Inferior parietal cortex (tissue), 1 donor: ENCODE data around the gene DDA1.
"Not testable (repeated sequence)": the region's sequence is repeated elsewhere in the genome, so short reads cannot be mapped to it uniquely, and the experiment has no call there.

ENCODE experiments used
- DNase-seq: peaks from one replicate; pipeline ENCODE4 v3.0.0-alpha.2; 2016; ENCODE audit errors: extremely low spot score

The DDA1 gene

DNA sequence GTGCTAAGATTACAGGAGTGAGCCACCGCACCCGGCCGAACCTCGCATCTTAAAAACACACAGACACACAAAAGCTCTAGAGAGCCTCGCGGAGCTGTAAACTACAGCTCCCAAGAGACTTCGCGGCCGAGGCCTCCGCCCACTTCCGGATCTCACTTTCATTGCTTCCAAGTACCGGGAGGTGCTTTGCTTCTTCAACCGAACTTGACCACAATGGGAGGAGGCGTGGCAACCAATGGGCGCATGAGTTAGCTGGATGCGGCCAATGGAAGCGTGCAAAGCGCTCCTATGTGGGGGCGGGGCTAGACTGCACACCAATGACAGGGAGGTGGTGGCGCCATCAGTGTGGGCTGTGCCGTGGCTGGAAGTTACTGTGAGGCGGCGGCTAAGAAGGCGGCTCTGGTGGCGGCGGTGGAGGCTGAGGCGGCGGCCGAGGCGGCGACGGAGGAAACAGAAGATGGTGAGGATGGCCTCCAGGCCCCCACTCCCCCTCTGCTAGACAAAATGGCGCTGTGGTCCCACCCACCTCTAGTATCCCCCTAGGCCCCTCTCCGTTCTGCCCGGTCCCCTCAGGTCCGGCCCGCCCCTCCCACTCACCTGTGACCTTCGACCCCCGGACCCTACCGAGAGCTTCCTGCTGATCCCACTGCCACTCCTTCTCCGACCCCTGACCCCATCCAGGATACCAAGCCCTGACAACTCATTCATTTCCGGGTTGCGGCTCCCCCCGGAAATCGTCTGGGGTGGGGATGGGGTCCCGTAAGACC, at the start of gene DDA1:
TSS of gene DDA1 (plus strand) at position 366 of the 767 bp plus-strand sequence. CDS start at position 458, 92 bp downstream.
- peak; percentile 100 for DNase-seq

DNA sequence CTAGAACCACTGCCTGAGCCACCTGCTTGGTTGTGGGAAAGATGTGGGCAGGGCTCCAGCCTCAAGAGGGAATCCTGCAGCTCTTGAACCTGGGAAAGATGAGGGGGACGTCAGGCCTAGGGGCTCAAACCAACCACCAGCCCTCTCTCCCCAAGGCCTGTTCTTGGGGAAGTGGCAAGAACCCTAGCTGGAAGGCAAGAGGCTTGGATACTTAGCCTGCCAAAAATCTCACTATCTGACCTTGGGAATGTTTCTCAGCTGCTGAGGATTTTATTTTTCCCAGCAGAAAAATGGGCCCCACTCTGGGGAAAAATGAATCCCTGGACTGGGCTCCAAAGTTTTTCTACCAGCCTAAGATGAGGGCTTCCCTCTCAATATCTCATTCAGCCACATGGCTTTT, 49.4 kb upstream of the DDA1 start:
- no peak for DNase-seq

DNA sequence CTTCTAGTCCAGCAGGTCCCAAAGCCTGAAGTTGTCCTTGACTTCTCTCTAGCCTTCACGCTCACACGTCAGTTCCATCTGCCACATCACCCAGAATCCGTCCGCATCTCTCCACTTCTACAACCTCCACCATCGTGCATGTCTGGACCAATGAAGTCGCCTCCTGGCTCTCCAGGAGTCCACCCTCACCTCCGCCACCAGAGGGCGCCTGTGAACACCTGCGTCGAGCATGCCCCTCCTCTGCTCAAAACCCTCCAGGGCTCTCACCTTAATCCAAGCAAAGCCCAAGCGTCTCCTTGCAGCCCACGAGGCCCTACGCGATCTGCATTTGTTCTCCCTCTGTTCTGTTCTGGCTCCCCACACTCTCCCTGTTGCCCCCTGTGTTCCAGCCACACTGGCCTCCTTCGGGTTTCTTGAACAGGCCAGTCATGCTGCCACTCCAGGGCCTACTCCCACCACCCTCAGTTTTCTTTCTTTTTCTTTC, 48.5 kb upstream of the DDA1 start:
- DNase-seq: peak; percentile 61

DNA sequence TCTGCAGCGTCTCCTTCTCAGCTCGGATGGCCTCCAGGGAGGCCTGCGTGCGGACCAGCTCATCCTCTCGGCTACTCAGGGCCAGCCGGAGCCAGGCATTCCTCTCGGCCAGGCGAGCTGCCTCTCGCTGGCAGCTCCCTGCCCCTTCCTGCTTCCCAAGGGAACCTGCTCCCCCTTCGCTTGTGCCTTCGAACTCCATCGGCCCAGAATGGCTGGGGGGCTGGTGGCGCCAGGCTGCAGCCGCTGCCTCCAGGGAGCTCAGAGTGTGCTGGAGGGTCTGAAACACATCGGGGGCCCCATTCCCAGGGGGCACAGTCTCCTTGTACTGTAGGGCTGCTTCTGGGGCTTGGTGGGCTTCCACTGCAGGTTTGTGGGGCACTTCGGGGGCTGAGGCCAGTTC, 46.8 kb upstream of the DDA1 start:
- DNase-seq: no peak

DNA sequence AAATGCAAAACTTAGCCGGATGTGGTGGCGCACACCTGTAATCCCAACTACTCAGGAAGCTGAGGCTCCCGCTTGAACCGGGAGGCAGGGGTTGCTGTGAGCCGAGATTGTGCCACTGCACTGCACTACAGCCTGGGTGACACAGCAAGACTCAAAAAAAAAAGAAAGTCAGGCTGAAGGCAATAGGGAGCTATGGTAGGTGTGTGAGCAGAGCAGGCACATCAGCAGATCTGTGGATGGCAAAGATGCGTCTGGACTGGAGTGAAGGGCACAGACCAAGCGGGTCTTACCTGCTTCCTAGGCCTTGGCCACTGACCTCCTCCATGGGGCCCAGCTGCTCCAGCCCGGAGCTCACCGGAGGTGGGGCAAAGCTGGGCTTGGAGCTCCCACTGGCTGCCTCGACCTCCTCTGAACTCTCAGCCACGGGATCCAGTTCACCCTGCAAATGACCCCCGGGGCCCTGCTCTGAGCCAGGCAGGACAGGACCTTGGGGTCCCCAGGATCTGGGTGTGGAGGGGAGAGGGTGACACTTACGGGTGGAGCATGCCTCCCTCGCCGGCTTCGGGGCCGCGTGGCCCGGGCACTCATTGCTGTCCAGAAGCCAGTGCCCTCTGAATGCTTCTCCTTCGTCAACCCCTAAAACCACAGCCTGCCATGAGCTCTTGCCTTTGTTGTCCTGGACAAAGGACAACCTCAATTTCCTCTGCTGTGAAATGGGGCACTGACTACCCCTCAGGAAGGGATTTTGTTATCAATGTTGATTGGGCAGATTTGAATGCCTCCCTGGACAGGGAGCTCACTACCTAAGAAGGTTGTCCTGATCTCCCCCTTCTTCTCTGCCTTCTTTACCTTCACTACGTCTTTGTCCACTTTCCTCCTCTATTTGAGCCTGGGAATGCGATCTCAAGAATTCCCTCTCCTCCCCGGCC, 45.4 kb upstream of the DDA1 start:
- DNase-seq: no peak

DNA sequence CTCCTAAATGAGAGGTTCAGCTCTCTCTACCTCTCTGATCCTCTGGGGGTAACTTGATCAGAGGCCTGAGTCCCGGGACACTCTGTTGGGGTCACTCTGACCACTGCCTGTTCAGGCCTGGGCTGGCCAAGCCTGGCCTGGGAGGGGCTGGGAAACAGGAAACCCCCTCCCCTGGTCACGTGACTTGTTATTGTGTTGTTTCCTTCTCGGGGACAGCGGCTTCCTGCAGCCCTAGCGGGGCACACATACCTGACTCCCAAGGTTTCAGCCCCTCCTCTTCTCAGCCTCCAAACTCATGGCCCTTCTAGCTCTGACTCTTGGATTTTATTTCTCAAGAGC, 44.8 kb upstream of the DDA1 start, which contains the start of gene USHBP1:
TSS of gene USHBP1 (minus strand) at position 105 of the 339 bp plus-strand sequence. CDS start 446 bp downstream, outside the sequence.
- DNase-seq: no peak

DNA sequence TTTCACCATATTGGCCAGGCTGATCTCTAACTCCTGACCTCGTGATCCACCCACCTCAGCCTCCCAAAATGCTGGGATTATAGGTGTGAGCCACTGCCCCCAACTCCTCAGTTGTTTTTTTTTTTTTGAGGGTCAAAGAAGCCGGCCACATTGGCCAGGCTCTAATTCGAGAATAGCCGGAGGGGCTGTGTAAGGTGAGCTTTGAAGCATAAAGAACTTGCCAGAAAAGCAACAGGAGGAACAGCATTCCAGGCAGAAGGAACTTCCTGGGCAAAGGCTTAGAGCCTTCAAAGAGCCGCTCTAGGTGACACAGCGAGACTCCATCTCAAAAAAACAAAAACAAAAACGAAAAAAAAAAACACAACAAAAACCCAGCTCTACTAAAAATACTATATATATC, 43.3 kb upstream of the DDA1 start:
- no peak for DNase-seq

DNA sequence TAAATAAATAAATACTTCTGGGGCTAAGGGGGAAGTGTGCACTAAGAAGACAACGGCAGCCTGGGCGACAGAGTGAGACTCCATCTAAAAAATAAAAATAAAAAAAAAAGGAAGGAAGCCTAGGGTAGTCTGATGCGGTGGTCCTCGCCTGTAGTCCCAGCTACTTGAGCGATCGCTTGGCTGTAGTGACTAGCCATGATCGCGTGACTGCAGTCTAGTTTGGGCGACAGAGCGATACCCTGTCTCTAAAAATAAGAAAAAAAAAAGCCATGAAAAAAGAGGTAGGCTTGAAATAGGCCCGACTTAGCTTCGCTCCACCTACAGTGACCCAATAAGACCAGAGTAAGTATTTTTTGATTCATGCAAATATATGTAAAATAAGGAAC, 42.8 kb upstream of the DDA1 start:
- DNase-seq: no peak

DNA sequence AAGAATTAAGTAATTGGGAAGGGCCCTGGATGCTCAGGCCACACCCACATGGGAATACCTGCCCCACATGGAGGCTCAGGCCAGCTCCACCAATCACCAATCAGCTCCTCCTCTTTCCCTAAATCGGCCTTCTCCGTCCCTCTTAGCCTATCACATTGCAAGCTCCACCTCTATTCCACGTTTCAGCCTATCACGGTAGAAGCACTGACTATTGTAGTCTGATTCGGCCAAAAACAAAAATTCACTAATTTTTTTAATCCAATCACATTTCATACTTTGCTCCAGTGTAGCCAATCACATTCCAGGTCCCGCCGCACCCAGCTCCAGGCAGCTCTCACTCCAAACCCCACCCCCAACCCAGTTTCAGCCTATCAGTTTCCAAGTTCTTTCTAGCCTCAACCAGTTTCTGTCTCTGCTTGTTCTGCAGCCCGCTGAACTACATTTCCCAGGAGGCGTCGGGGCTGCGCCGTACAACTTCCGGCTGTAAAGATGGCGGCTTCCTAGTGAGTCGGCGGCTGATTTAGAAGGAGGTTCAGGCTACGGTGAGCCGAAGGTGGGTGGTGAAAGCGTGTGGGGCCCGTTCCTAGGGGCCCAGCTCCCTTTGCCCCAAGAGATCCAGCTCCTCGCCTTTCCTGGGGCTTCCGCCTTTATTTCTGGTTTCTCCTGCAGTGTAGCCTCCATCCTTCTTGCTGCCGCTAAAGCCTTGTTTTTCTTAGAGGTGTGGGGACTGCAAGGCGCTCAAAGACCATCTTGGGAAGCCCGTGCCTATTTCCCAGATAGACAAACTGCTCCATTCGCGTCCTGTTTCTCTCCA, 42.2 kb upstream of the DDA1 start, which contains the start of gene BABAM1:
TSS of gene BABAM1 (plus strand) at position 469 of the 814 bp plus-strand sequence. CDS start 1,364 bp downstream, outside the sequence.
- peak; percentile 99 for DNase-seq

DNA sequence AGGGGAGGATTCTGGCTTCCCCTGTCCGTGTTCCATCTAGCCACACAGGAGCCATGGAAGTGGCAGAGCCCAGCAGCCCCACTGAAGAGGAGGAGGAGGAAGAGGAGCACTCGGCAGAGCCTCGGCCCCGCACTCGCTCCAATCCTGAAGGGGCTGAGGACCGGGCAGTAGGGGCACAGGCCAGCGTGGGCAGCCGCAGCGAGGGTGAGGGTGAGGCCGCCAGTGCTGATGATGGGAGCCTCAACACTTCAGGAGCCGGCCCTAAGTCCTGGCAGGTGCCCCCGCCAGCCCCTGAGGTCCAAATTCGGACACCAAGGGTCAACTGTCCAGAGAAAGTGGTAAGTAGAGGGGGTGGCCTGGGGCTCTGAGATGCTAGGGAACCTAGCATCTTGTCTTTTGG, 40.6 kb upstream of the DDA1 start:
- no peak for DNase-seq

DNA sequence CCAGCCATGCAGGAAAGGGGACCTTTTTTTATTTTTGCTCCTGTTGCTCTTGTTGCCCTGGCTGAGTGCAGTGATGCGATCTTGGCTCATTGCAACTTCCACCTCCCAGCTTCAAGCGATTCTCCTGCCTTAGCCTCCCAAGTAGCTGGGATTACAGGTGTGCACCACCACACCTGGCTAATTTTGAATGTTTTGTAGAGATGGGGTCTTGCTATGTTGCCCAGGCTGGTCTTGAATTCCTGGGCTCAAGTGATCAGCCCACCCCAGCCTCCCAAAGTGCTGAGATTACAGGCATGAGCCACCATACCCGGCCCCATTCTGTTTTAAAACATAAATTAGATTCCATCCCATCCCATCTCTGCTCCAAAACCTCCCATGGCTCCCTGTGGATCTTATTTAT, 34.5 kb upstream of the DDA1 start:
- DNase-seq: not testable (repeated sequence)

DNA sequence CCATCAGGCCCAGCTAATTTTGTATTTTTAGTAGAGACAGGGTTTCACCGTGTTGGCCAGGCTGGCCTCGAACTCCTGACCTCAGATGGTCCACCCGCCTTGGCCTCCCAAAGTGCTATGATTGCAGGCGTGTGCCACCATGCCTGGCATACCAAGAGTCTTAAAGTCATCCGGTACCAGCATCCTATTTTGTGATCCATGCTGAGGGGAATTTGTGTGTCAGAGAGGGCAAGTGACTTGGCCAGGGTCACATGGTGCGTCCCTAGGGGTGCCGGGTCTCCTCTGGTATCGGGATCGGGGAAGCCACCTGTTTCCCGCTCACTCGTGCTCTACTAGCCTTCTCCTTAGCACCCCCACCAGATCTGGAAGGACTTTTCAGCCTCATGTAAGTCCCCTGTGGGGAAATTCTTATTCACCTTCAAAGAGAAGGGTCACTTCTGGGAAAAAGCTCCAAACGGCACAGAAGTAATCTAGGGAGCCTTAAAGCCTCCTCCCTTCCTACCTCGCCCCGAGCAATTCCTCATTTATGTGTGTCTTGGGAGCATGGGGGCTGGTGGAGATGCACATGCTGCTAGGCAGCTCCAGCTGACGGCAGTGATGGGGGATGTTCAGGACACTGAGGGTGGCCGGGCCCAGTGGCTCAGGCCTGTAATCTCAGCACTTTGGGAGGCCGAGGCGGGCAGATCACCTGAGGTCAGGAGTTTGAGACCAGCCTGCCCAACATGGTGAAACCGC, 33.8 kb upstream of the DDA1 start:
- DNase-seq: no peak

DNA sequence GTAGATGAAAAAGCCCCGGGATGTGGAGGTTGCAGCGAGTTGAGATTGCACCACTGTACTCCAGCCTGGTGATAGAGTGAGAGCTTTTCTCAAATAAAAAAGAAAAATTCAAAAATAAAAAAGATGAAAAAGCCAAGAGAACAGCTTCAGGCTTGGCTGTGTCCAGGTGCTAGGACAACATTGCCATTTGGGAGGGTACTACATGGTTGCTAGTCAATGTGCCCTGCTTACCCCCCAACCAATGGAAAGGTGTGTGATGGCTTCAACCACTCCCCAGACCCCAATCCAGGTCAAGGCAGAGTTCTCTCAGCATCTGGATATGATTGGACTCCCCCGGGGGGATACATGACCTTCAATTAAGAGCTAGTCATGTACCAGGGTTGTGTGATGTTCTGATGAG, 29.9 kb upstream of the DDA1 start:
- no peak for DNase-seq

DNA sequence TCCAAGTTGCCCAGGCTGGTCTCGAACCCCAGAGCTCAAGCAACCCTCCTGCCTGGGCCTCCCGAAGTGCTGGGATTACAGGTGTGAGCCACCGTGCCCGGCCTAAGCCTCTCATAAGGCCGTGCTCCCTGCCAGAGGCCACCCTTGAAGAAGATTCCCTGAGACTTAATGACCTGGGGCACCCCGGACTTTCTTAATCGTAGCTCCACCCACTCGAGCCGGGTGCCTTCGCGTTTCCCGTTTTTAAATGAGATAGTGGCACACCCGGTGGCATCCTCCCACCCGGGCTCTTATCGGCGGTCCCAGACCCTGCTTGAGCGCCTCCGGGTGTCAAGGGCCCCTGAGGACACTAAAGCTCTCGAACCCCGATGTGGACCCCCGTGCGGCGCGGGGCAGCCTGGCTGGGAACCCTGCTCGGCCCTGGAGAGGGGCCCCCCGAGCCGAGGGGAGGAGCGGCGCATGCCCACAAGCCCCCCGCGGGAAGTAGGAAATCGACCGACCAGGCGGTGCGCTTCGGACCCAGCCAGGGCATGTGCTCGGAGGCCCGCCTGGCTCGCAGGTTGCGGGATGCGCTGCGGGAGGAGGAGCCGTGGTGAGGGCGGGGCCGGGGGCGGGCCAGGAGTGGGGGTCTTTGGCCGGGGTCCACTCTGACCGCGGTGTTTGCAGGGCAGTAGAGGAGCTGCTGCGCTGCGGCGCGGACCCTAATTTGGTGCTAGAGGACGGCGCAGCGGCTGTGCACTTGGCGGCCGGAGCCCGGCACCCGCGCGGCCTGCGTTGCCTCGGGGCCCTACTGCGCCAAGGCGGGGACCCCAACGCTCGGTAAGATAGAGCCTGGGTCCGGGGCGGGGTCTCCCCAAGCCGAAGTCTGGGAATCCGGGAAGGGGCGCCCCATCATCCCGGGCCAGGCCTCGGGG, 27.7 kb upstream of the DDA1 start, which contains the start of gene ANKLE1:
TSS of gene ANKLE1 (plus strand) at position 511 of the 914 bp plus-strand sequence. CDS start at position 531, 20 bp downstream.
- DNase-seq: no peak

DNA sequence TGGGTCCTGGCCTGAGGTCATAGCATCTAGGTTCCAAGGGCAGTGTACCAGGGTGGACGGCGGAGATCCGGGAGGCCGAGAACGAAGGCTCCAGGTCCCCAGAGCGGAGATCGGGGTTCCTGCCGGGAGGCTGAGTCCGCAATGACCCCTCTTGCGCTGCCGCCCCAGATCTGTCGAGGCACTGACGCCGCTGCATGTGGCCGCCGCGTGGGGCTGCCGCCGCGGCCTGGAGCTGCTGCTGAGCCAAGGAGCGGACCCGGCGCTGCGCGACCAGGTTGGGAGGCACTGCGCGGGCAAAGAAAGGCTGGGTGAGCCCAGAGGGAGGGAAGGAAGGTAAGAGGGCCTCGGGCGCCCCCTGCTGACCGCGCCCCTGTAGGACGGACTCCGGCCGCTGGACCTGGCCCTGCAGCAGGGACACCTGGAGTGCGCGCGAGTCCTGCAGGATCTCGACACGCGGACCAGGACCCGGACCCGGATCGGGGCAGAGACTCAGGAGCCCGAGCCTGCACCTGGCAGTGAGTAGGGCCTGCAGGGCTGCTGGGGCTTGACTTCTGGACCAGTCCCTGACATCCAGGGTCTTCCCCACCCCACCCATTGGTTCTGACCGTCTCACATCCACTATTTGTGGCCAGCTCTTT, 26.8 kb upstream of the DDA1 start:
- peak; percentile 66 for DNase-seq

DNA sequence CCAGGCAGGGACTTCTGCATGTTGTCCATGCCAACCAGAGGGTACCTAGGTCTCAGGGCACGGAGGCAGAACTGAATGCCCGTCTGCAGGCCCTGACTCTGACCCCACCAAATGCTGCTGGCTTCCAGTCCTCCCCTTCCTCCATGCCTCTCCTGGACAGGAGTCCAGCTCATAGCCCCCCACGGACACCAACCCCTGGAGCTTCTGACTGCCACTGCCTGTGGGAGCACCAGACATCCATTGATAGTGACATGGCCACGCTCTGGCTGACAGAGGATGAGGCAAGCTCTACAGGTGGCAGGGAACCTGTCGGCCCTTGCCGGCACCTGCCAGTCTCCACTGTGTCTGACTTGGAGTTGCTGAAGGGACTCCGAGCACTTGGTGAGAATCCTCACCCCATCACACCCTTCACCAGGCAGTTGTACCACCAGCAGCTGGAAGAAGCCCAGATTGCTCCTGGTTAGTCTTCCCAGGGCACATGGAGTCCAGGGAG, 25.8 kb upstream of the DDA1 start:
- DNase-seq: no peak

DNA sequence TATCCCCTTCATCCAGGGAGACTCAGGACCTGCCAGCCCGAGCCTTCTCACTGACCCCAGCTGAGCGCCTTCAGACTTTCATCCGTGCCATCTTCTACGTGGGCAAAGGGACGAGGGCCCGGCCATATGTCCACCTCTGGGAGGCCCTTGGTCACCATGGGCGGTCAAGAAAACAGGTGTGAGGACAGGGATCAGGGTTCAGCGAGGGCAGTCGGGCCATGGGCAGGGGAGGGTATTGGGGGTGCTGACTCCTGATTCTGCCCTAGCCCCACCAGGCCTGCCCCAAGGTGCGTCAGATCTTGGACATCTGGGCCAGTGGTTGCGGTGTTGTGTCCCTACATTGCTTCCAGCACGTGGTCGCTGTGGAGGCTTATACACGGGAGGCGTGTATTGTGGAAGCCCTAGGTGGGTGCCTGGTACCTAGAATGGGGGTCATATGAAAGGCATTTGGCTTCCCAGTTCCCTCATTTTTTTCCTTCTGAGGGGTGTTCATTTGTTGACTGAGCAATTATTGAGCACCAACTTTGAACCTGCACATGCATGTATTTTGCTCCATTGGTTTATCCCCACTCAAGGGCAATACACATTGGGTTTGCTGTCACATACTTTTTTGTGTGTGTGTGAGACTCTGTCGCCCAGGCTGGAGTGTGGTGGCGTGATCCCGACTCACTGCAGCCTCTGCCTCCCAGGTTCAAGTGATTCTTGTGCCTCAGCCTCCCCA, 23.8 kb upstream of the DDA1 start:
- DNase-seq: no peak

DNA sequence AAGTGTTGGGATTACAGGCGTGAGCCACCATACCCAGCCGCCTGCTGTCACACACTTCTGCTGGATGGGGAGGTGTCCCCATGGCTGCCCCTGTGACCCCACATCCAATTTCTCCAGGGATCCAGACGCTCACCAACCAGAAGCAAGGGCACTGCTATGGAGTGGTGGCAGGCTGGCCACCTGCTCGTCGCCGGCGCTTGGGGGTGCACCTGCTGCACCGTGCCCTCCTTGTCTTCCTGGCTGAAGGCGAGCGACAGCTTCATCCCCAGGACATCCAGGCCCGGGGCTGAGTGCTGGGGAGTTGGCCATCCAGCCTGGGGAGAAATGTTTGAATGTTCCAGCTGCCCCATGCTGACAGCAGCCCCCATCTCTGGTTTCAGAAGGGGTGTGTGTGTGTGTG, 23.1 kb upstream of the DDA1 start:
- DNase-seq: no peak
